Peyer's patch (tissue), 4 donors: ENCODE data around the gene CFD. TPM values are rescaled to one million over a fixed set of nuclear protein-coding genes. Genes with fewer than 3 reads are reported as not detected.

Experiments
- DNase-seq, 3 donors: peaks; one replicate each; pipeline ENCODE4 v3.0.0-alpha.2; 2017 to 2019
- H3K27ac ChIP-seq, 4 donors: fragments of 200-600 bp; sonication (generic); one replicate each; pipeline ENCODE4 v1.5.1; 2016 to 2019
- H3K27me3 ChIP-seq, 2 donors: fragments of 200-600 bp; sonication (generic); one replicate each; pipeline ENCODE4 v1.5.1; 2019
- H3K36me3 ChIP-seq, 3 donors: fragments of 200-600 bp; sonication (generic); one replicate each; pipeline ENCODE4 v1.5.1; 2016 to 2019
- H3K4me1 ChIP-seq, 4 donors: fragments of 200-600 bp; sonication (generic); one replicate each; pipeline ENCODE4 v1.5.1; 2016 to 2019
- H3K4me3 ChIP-seq, 4 donors: fragments of 200-600 bp; sonication (generic); 1 replicate in 3 of 4; 2 replicates in 1 of 4; pipeline ENCODE4 v1.5.1; 2016 to 2019; ENCODE audit warnings: mild to moderate bottlenecking in 1 of 4
- H3K9me3 ChIP-seq, 4 donors: fragments of 200-600 bp; sonication (generic); one replicate each; pipeline ENCODE4 v1.5.1; 2016 to 2019; ENCODE audit warnings: mild to moderate bottlenecking in 1 of 4
- POLR2A ChIP-seq, 2 donors: fragments of 450-650 bp; IDR thresholded peaks; one replicate each; pipeline ENCODE4 v1.5.1; 2017; ENCODE audit warnings: antibody characterized with exemption in 2 of 2, mild to moderate bottlenecking in 2 of 2, moderate library complexity in 2 of 2
- total RNA-seq, 4 donors: library from RNA; depleted of rRNA; stranded (reverse); fragments of >200 nt; gene quantifications; one replicate each; pipeline ENCODE4 v1.1.0, GENCODE V29; 2016
- TF ChIP-seq, protein P1 (sequence below), 6 experiments: fragments of 450-650 bp in 4 of 6; fragments of 200-600 bp in 2 of 6; sonication (generic) in 1 of 6; IDR thresholded peaks; one replicate each; pipeline ENCODE4 v1.5.1; 2017 to 2019; ENCODE audit warnings: antibody characterized with exemption in 6 of 6, mild to moderate bottlenecking in 3 of 6, moderate library complexity in 1 of 6

The CFD gene
- total RNA-seq, 4 donors from 2014 or later, result 140 to 403 (median 303) TPM

DNA sequence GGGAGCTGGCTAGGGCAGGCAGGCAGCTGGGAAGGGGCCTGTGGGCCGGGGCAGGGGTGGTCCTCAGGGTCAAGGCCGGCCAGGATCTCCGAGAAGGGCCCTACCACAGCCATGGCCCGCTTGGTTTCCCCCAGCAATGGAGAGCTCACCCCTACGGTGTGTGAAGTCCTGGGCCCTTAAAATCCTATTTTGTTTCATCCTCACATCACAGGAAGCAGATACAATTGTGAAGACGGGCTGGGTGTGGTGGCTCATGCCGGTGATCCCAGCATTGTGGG is 42.6 kb downstream of the CFD start:
- H3K36me3 ChIP-seq, result peaks cover 0 to 29% (median 0%) of the 10 kb centered on the region in 3 donors
- H3K4me3 ChIP-seq, result no peak overlapping the region
- peaks cover 0 to 4% (median 1%) of the 10 kb centered on the region in 4 donors for H3K4me1 ChIP-seq
- DNase-seq, result no peak
- TF ChIP-seq, protein P1, sequence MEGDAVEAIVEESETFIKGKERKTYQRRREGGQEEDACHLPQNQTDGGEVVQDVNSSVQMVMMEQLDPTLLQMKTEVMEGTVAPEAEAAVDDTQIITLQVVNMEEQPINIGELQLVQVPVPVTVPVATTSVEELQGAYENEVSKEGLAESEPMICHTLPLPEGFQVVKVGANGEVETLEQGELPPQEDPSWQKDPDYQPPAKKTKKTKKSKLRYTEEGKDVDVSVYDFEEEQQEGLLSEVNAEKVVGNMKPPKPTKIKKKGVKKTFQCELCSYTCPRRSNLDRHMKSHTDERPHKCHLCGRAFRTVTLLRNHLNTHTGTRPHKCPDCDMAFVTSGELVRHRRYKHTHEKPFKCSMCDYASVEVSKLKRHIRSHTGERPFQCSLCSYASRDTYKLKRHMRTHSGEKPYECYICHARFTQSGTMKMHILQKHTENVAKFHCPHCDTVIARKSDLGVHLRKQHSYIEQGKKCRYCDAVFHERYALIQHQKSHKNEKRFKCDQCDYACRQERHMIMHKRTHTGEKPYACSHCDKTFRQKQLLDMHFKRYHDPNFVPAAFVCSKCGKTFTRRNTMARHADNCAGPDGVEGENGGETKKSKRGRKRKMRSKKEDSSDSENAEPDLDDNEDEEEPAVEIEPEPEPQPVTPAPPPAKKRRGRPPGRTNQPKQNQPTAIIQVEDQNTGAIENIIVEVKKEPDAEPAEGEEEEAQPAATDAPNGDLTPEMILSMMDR (IDR thresholded peaks at IDR 0.05), result no peak
- no peak for TF ChIP-seq POLR2A (IDR thresholded peaks at IDR 0.05)
- no peaks in the 10 kb centered on the region for H3K27me3 ChIP-seq
- no peaks in the 10 kb centered on the region for H3K9me3 ChIP-seq
- H3K27ac ChIP-seq, result no peak overlapping the region

DNA sequence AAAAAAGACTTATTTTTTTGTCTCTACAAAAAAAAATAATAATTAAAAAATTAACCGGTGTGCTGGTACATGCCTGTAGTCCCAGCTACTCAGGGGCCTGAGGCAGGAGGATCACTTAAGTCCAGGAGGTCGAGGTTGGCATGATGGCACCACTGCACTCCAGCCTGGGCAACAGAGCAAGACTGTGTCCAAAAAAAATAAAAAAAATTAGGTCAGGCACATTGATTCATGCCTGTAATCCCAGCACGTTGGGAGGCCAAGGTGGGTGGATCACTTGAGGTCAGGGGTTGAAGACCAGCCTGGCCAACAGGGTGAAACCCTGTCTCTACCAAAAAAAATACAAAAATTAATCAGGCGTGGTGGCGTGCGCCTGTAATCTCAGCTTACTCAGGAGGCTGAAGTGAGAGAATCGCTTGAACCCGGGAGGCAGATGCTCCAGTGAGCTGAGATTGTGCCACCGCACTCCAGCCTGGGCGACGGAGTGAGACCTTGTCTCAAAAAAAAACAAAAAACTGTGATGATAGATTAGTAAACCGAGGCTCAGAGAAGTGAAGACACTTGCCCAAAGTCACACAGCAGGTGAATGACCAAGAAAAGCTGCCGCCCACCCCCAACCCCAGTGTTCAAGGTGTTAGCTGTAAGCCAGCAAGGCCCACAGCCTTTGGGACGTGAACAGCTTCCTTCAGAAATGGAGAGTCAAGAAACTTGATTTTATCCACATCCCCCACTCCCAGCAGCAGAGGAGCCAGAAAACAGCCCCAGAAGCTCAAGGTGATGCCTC is 43.2 kb downstream of the CFD start:
- no peak for TF ChIP-seq POLR2A (IDR thresholded peaks at IDR 0.05)
- TF ChIP-seq, protein P1 (IDR thresholded peaks at IDR 0.05), result no peak
- Histone ChIP-seq H3K4me1 (peaks cover 0 to 8% (median 2%) of the 10 kb centered on the region in 4 donors), H3K36me3 (peaks cover 0 to 24% (median 0%) of the 10 kb centered on the region in 3 donors), H3K27ac (no peak overlapping the region), H3K27me3 (no peaks in the 10 kb centered on the region), H3K9me3 (no peaks in the 10 kb centered on the region), H3K4me3 (no peak overlapping the region)
- no peak for DNase-seq

DNA sequence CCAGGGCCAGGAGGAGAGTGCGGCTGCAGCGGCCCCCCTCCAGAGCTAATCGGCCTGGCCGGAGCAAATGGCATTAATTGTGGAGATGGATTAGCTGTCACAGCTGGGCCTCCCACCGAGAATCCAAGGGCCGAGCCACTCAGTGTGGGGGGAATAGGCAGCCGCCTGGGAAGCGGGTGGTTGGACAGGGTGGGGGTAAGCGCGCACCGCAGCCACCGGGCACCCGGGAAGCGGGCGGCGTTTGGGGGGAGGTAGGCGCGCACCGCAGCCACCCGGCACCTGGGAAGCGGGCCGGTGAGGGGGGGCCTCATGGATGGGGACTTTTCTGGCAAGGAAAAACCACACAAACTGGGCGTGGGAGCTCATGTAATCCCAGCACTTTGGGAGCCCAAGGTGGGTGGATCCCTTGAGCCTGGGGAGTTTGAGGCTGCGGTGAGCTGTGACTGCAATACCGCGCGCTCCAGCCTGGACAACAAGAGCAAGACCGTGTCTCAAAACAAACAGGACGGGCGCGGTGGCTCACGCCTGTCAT is 43.9 kb downstream of the CFD start:
- H3K36me3 ChIP-seq, result peaks cover 0 to 24% (median 0%) of the 10 kb centered on the region in 3 donors
- DNase-seq, result no peak
- no peak overlapping the region for H3K27ac ChIP-seq
- H3K27me3 ChIP-seq, result no peaks in the 10 kb centered on the region
- H3K4me1 ChIP-seq, result peaks cover 0 to 15% (median 2%) of the 10 kb centered on the region in 4 donors
- no peaks in the 10 kb centered on the region for H3K9me3 ChIP-seq
- no peak for TF ChIP-seq POLR2A (IDR thresholded peaks at IDR 0.05)
- TF ChIP-seq, protein P1 (IDR thresholded peaks at IDR 0.05), result no peak
- no peak overlapping the region for H3K4me3 ChIP-seq

DNA sequence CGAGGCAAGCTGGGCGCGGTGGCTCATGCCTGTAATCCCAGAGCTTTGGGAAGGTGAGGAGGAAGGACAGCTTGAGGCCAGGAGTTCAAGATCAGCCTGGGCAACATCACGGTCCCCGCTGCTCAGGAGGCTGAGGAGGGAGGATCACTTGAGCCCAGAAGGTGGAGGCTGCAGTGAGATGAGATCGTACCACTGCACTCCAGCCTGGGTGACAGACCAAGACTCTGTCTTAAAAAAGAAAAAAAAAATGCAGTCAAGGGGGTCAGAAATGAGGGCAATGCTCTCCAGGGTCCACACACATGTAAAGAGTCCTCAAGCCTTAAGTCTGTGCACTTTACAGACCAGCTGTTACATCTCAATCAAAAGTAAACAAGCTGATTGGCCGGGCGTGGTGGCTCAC is 45.1 kb downstream of the CFD start:
- no peak for DNase-seq
- no peak overlapping the region for H3K4me3 ChIP-seq
- H3K9me3 ChIP-seq, result no peaks in the 10 kb centered on the region
- no peak for TF ChIP-seq POLR2A (IDR thresholded peaks at IDR 0.05)
- TF ChIP-seq, protein P1 (IDR thresholded peaks at IDR 0.05), result no peak
- H3K27ac ChIP-seq, result no peak overlapping the region
- no peaks in the 10 kb centered on the region for H3K27me3 ChIP-seq
- peaks cover 0 to 22% (median 8%) of the 10 kb centered on the region in 4 donors for H3K4me1 ChIP-seq
- peaks cover 0 to 15% (median 0%) of the 10 kb centered on the region in 3 donors for H3K36me3 ChIP-seq

DNA sequence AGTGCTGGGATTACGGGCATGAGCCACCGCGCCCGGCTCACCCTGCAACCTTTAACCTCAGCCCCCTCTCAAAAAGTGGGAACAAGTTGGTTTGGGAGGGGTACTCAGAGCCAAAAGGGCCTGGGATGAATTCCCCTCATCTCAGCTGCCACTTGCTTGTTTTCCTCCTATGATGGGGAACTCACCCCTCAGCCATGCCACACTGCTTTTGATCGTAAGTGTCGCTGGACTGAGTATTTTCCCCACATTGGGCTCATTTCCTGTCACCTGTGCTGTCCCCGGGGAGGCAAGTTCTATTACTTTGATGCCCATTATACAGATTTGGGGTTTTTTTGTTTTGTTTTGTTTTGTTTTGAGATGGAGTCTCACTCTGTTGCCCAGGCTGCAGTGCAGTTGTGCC is 47.0 kb downstream of the CFD start:
- H3K4me3 ChIP-seq, result no peak overlapping the region
- H3K4me1 ChIP-seq, result peaks cover 0 to 29% (median 18%) of the 10 kb centered on the region in 4 donors
- H3K9me3 ChIP-seq, result no peaks in the 10 kb centered on the region
- TF ChIP-seq, protein P1 (IDR thresholded peaks at IDR 0.05), result no peak
- TF ChIP-seq POLR2A (IDR thresholded peaks at IDR 0.05), result no peak
- H3K27ac ChIP-seq, result peak overlapping the region in 2 of 4 donors; percentile 83 to 89
- no peak for DNase-seq
- H3K36me3 ChIP-seq, result peaks cover 0 to 6% (median 0%) of the 10 kb centered on the region in 3 donors
- H3K27me3 ChIP-seq, result no peaks in the 10 kb centered on the region
